LoVo (cell line): ENCODE data around the gene ATP5PB.

ENCODE experiments used
- DNase-seq: peaks from one replicate; pipeline ENCODE4 v3.0.0-alpha.2; 2016; ENCODE audit warnings: low spot score

The ATP5PB gene

GRCh38 chr1:111507411-111508201, 58.3 kb downstream of the ATP5PB start:
- DNase-seq: peak; percentile 68

GRCh38 chr1:111509997-111510375, 60.7 kb downstream of the ATP5PB start:
- no peak for DNase-seq

- no peak for DNase-seq
Measured at GRCh38 chr1:111511370-111511769, 62.1 kb downstream of the ATP5PB start.
